Effector CD4-positive, alpha-beta T cell (primary cell): ENCODE measurements around the gene SLC26A2.
"Not testable (repeated sequence)": the region's sequence is repeated elsewhere in the genome, so short reads cannot be mapped to it uniquely, and the experiment has no call there.

Experiments used
- DNase-seq: peaks from one replicate; pipeline ENCODE4 v3.0.0-alpha.2; 2020

The SLC26A2 gene

GRCh38 chr5:150006318-150006717 lies 45.8 kb downstream of the SLC26A2 start:
- no peak for DNase-seq

- DNase-seq = no peak
These were observed 46.5 kb downstream of the SLC26A2 start for GRCh38 chr5:150007050-150007449.

DNA sequence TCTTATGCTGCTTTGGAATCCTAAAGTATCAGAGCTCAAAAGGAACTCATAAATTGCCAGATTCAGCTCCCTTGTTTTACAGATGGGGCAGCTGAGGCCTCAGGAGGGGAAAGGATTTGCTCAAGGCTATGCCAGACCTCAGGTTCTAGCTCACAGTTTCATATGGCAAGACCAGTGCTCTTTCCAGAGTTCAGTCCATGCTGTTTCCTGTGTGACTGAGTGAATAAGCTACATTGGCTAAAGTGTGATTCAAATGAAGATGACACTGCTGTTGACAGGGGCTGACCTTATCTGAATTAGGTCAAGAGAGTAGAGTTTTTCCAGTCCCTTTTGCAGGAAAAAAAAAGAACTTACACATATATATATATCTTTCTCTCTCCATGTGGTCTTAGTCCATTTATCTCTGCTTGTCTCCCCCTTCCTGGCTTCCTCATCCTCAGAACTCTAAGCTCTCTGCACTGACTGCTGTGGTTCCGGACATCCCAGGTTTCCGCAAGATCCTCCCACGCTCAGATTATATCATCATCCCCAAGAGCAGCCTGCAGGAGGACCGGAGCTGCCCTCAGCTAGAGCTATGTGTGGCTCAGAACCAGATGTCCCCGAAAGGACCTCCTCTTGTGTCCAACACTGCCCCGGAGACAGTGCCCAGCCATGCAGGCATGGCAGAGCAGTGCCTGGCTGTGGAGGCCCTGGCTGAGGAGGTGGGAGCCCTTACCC lies 49.3 kb downstream of the SLC26A2 start:
- no peak for DNase-seq

GRCh38 chr5:150013931-150014330 lies 53.4 kb downstream of the SLC26A2 start:
- no peak for DNase-seq

GRCh38 chr5:150014456-150014855 lies 53.9 kb downstream of the SLC26A2 start:
- no peak for DNase-seq

GRCh38 chr5:150015415-150015814 lies 54.9 kb downstream of the SLC26A2 start:
- no peak for DNase-seq

- DNase-seq = no peak
These were observed 56.0 kb downstream of the SLC26A2 start for GRCh38 chr5:150016537-150016936.

GRCh38 chr5:150017226-150018005 lies 56.9 kb downstream of the SLC26A2 start:
- DNase-seq = no peak

DNA sequence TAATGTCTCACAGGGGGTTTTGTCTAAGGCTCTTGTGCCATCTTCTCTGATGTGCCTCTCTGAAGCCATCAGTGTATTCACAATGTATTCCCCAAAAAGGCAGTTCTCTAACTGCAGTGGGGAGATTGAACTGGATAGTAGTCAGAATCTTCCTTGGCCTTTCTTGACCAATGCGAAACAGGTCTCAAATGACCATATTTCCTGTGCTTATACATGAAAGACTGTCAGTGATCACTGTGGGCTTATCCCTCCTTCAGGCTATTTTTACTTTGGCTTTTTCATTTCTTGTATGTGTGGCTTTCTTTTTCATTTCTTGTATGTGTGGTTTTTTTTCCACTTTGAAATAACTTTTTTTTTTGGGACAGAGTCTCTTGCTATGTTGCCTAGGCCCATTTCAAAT lies 59.7 kb downstream of the SLC26A2 start:
- no peak for DNase-seq

- no peak for DNase-seq
These were observed 61.1 kb downstream of the SLC26A2 start for GRCh38 chr5:150021491-150022157.

DNA sequence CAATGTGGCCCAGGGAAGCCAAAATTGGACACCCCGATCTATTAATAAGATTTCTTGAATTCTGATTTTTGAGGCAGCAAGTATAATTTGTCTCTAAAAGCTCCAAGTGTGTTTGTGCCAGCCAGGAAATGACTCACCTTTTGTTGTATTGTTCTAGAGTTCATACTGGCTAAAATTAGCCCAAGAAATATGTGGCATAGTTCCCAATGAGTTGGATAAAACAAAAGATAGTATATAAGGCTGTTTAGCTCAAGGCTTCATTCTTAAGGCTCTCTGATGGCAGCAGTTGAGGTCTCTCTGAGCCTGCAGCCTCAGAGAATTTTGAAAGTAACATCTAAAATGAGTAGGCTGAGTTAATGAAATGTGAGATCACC lies 61.6 kb downstream of the SLC26A2 start:
- no peak for DNase-seq

- no peak for DNase-seq
These were observed 62.1 kb downstream of the SLC26A2 start for GRCh38 chr5:150022681-150023080.

DNA sequence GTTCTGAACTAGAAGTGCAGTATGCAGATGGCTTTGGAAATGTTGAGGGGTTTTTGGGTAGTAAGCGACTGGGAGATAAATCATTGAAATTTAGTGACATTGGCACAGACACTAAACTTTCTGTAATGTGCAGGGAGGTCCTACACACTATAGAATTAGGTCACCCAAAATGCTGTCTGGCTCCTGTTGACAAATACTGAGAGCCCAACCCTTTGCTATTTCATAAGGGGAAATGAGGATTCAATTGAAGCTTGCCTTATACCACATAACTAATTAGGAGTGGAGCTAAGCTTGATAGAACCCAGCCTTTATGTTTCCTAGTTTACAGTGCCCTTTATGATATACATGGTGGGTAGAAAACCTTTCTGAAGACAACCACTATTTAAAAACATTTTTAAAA lies 62.6 kb downstream of the SLC26A2 start:
- DNase-seq = no peak

DNA sequence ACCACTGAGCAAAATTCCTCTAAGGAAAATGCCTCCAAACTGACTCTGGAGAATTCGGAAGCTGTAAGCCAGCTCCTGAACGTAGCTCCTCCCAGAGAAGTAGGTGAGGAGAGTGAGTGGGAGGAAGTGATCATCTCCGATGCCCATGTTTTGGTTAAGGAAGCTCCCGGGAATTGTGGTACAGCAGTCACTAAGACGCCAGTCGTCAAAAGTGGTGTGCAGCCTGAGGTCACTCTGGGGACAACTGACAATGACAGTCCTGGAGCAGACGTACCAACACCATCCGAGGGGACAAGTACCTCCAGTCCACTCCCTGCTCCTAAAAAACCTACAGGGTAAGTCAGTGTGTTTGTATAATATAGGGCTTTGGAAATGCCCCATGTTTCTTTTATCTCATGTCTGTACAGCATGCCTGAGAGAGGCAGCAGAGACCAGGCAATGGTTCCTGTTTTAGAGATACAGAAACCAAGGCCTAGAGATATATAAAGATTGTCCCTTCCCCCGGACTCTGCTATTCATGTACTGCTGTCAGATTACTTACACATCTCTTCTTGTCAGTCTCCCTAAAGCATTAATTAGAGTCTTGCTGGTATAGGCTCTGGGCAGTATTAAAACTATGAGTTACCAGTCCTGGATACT lies 63.9 kb downstream of the SLC26A2 start:
- no peak for DNase-seq

DNA sequence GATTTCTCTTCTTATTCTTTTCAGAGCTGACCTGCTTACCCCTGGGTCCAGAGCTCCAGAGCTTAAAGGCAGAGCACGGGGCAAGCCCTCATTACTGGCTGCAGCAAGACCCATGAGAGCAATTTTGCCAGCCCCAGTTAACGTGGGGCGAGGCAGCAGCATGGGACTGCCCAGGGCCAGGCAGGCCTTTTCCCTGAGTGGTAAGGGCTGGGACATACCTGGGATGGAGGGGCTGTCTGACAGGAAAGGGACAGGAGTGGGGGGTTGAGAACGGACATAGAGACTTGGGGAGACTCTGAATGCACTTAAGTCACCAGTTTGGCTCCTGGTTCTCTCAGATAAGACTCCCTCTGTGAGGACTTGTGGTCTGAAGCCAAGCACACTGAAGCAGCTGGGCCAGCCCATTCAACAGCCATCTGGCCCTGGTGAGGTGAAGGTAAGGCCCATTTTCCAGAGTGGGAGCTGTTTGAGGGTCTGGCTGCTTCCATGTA lies 66.2 kb downstream of the SLC26A2 start:
- DNase-seq = no peak

GRCh38 chr5:150028047-150028446 lies 67.5 kb downstream of the SLC26A2 start:
- not testable (repeated sequence) for DNase-seq

- no peak for DNase-seq
These were observed 72.8 kb downstream of the SLC26A2 start for GRCh38 chr5:150033334-150033733.

DNA sequence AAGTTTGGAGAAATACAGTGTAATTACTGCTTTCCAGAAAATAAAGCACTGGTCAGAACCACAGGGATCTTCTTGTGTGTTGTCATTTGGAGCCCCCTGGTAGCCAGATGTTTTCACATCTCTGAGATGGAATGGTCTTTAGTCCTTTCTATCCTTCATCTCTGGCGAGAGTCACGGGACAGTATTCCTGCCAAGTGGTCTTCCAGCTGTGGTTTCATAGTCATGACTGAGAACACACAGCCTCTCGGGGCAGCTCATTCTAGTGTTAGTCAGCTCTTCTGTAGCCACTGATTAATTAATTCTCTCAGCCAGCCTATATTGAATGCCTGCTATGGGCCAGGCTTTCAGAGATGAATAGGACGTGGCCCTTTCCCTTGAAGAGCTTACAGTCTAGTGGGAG lies 74.1 kb downstream of the SLC26A2 start:
- no peak for DNase-seq

- no peak for DNase-seq
These were observed 74.8 kb downstream of the SLC26A2 start for GRCh38 chr5:150035139-150035895.

GRCh38 chr5:150036513-150036912 lies 76.0 kb downstream of the SLC26A2 start:
- DNase-seq = no peak
